ENCODE results near the gene EPDR1. TPM values are rescaled to one million over a fixed set of nuclear protein-coding genes. Genes with fewer than 3 reads are reported as not detected.

The EPDR1 gene
- total and polyA plus RNA-seq, 7 donors = 16.9 to 83.1 (median 51.9) TPM

- DNase-seq (no peak), ATAC-seq (no peak)
- TF ChIP-seq, protein P1, sequence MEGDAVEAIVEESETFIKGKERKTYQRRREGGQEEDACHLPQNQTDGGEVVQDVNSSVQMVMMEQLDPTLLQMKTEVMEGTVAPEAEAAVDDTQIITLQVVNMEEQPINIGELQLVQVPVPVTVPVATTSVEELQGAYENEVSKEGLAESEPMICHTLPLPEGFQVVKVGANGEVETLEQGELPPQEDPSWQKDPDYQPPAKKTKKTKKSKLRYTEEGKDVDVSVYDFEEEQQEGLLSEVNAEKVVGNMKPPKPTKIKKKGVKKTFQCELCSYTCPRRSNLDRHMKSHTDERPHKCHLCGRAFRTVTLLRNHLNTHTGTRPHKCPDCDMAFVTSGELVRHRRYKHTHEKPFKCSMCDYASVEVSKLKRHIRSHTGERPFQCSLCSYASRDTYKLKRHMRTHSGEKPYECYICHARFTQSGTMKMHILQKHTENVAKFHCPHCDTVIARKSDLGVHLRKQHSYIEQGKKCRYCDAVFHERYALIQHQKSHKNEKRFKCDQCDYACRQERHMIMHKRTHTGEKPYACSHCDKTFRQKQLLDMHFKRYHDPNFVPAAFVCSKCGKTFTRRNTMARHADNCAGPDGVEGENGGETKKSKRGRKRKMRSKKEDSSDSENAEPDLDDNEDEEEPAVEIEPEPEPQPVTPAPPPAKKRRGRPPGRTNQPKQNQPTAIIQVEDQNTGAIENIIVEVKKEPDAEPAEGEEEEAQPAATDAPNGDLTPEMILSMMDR (IDR thresholded peaks at IDR 0.05) = no peak
- no peaks in the 10 kb centered on the region for H3K4me1 ChIP-seq
- no peaks in the 10 kb centered on the region for H3K36me3 ChIP-seq (ENCODE audit: insufficient read depth in 1 of 2, low read depth in 1 of 2)
- intact Hi-C loops (cut with DNase I) = no loop called here
- no peaks in the 10 kb centered on the region for H3K9me3 ChIP-seq
- H3K27me3 ChIP-seq (ENCODE audit: insufficient read depth in 3 of 3, low read length in 2 of 3) = no peaks in the 10 kb centered on the region
- no peak overlapping the region for H3K4me3 ChIP-seq
- 56 to 71% (median 57%) methylated on average over 5 of the region's 5 CpGs for WGBS, 3 donors
- no peak overlapping the region for H3K27ac ChIP-seq
Observed at GRCh38 chr7:37984750-37985390, 64.4 kb downstream of the EPDR1 start.

DNA sequence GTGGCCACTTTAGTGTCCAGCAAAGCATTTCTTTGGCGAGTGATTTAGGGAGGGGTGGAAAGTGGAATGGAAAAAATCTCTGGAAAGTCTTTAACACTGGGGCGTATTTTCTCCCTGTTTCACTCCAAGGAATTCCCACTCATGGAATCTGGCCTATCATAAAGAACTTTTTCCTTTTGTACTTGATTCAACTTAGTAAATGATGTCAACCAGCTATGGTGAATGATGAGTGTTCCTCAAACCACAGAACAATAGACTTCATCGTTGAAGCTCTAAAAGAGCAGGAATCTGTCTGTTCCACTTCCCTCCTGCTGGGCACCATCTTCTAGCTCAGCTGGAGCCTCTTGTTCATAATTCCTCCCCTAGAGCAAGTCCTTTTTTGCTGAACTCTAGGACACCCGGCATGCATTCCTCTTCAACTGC is 66.5 kb downstream of the EPDR1 start:
- DNase-seq (no peak), ATAC-seq (no peak)
- H3K27ac ChIP-seq = no peak overlapping the region
- no peak overlapping the region for H3K4me3 ChIP-seq
- no peaks in the 10 kb centered on the region for H3K4me1 ChIP-seq
- no peaks in the 10 kb centered on the region for H3K36me3 ChIP-seq (ENCODE audit: insufficient read depth in 1 of 2, low read depth in 1 of 2)
- H3K27me3 ChIP-seq (ENCODE audit: insufficient read depth in 3 of 3, low read length in 2 of 3) = no peaks in the 10 kb centered on the region
- intact Hi-C loops (cut with DNase I) = no loop called here
- TF ChIP-seq, protein P1 (IDR thresholded peaks at IDR 0.05) = no peak
- no peaks in the 10 kb centered on the region for H3K9me3 ChIP-seq
- WGBS, 3 donors = 34 to 41% (median 35%) methylated on average over 4 of the region's 4 CpGs

DNA sequence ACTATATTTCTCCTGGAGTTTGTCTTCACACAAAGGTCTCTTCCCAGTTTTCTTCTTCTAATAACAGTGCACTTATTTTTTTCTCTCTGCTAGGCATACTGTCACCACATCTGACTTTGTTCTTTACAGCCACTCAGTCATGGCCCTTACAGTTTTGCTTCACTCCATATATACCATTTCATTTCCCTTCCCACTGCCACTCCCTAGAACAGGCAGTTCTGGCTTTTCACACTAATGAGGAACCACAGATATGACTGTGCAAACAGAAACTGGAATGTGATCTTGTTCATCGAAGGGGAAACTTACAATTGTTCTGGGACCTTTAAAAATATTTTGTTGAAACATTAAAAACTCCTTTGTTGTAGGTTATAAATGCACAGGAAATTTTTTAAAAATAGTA is 67.3 kb downstream of the EPDR1 start:
- H3K27ac ChIP-seq = no peak overlapping the region
- ATAC-seq = no peak
- H3K27me3 ChIP-seq (ENCODE audit: insufficient read depth in 3 of 3, low read length in 2 of 3) = no peaks in the 10 kb centered on the region
- no peak for DNase-seq
- TF ChIP-seq, protein P1 (IDR thresholded peaks at IDR 0.05) = no peak
- no peaks in the 10 kb centered on the region for H3K4me1 ChIP-seq
- H3K36me3 ChIP-seq (ENCODE audit: insufficient read depth in 1 of 2, low read depth in 1 of 2) = no peaks in the 10 kb centered on the region
- intact Hi-C loops (cut with DNase I) = no loop called here
- WGBS, 3 donors = 14 to 43% (median 24%) methylated on average over 1 of the region's 1 CpG
- H3K9me3 ChIP-seq = no peaks in the 10 kb centered on the region
- H3K4me3 ChIP-seq = no peak overlapping the region

GRCh38 chr7:37988721-37989650 is 68.5 kb downstream of the EPDR1 start:
- intact Hi-C loops (cut with DNase I) = no loop called here
- no peak overlapping the region for H3K27ac ChIP-seq
- no peaks in the 10 kb centered on the region for H3K27me3 ChIP-seq (ENCODE audit: insufficient read depth in 3 of 3, low read length in 2 of 3)
- TF ChIP-seq, protein P1 (IDR thresholded peaks at IDR 0.05) = no peak
- no peak overlapping the region for H3K4me3 ChIP-seq
- no peaks in the 10 kb centered on the region for H3K36me3 ChIP-seq (ENCODE audit: insufficient read depth in 1 of 2, low read depth in 1 of 2)
- ATAC-seq (no peak), DNase-seq (no peak)
- no peaks in the 10 kb centered on the region for H3K4me1 ChIP-seq
- WGBS, 3 donors = 87 to 93% (median 91%) methylated on average over 7 of the region's 7 CpGs
- H3K9me3 ChIP-seq = peaks cover 5% of the 10 kb centered on the region

All from psoas muscle (tissue), 8 donors.